Stomach smooth muscle (tissue), 2 donors: ENCODE results near the gene LDLRAD3.

ENCODE experiments used
- H3K27ac ChIP-seq: one replicate; pipeline ENCODE4 v1.7.0; 2013; ENCODE audit warnings: mild to moderate bottlenecking, low read length, inconsistent platforms
- H3K27me3 ChIP-seq, 2 donors: one replicate each; pipeline ENCODE4 v1.7.0; 2013; ENCODE audit warnings: low read length in 2 of 2; ENCODE audit not compliant: insufficient read depth in 2 of 2, control insufficient read depth in 1 of 2
- H3K36me3 ChIP-seq, 2 donors: one replicate each; pipeline ENCODE4 v1.7.0; 2013; ENCODE audit warnings: low read length in 2 of 2; ENCODE audit not compliant: control insufficient read depth in 2 of 2, insufficient read depth in 2 of 2
- H3K4me1 ChIP-seq: one replicate; pipeline ENCODE4 v1.7.0; 2013; ENCODE audit warnings: low read length; ENCODE audit not compliant: control insufficient read depth, insufficient read depth
- H3K4me3 ChIP-seq, 2 donors: one replicate each; pipeline ENCODE4 v1.7.0; 2013; ENCODE audit warnings: low read length in 2 of 2
- H3K9ac ChIP-seq, 2 donors: one replicate each; pipeline ENCODE4 v1.7.0; 2013; ENCODE audit warnings: low read length in 2 of 2, mild to moderate bottlenecking in 1 of 2
- H3K9me3 ChIP-seq, 2 donors: one replicate each; pipeline ENCODE4 v1.7.0; 2013; ENCODE audit warnings: low read length in 2 of 2; ENCODE audit not compliant: control insufficient read depth in 2 of 2
- donor health status: healthy.
- donor health status: Pancreatic carcinoma.

LDLRAD3 gene

GRCh38 chr11:36153551-36153950 is 209.7 kb downstream of the LDLRAD3 start:
- no peaks in the 10 kb centered on the region for H3K9me3 ChIP-seq
- H3K36me3 ChIP-seq, result no peaks in the 10 kb centered on the region
- H3K27ac ChIP-seq, result no peak overlapping the region
- no peak overlapping the region for H3K4me3 ChIP-seq
- no peak overlapping the region for H3K9ac ChIP-seq
- H3K27me3 ChIP-seq, result no peaks in the 10 kb centered on the region
- H3K4me1 ChIP-seq, result peaks cover 15% of the 10 kb centered on the region

GRCh38 chr11:36155124-36155561 is 211.3 kb downstream of the LDLRAD3 start:
- H3K36me3 ChIP-seq, result no peaks in the 10 kb centered on the region
- H3K9me3 ChIP-seq, result no peaks in the 10 kb centered on the region
- no peak overlapping the region for H3K4me3 ChIP-seq
- H3K9ac ChIP-seq, result no peak overlapping the region
- peaks cover 11% of the 10 kb centered on the region for H3K4me1 ChIP-seq
- H3K27me3 ChIP-seq, result no peaks in the 10 kb centered on the region
- H3K27ac ChIP-seq, result no peak overlapping the region

- Histone ChIP-seq H3K4me1 (peaks cover 11% of the 10 kb centered on the region), H3K27me3 (no peaks in the 10 kb centered on the region), H3K4me3 (no peak overlapping the region), H3K9me3 (no peaks in the 10 kb centered on the region), H3K36me3 (no peaks in the 10 kb centered on the region), H3K27ac (no peak overlapping the region), H3K9ac (no peak overlapping the region)
Observed at GRCh38 chr11:36155770-36156160, 211.9 kb downstream of the LDLRAD3 start.

- Histone ChIP-seq H3K9me3 (no peaks in the 10 kb centered on the region), H3K27me3 (no peaks in the 10 kb centered on the region), H3K9ac (no peak overlapping the region), H3K4me1 (peaks cover 11% of the 10 kb centered on the region), H3K4me3 (no peak overlapping the region), H3K27ac (no peak overlapping the region), H3K36me3 (no peaks in the 10 kb centered on the region)
Observed at GRCh38 chr11:36156161-36156816, 212.4 kb downstream of the LDLRAD3 start.

- no peaks in the 10 kb centered on the region for H3K9me3 ChIP-seq
- no peak overlapping the region for H3K27ac ChIP-seq
- H3K9ac ChIP-seq, result no peak overlapping the region
- H3K4me3 ChIP-seq, result no peak overlapping the region
- H3K36me3 ChIP-seq, result no peaks in the 10 kb centered on the region
- peaks cover 11% of the 10 kb centered on the region for H3K4me1 ChIP-seq
- H3K27me3 ChIP-seq, result no peaks in the 10 kb centered on the region
Observed at GRCh38 chr11:36156817-36157519, 213.1 kb downstream of the LDLRAD3 start.

- Histone ChIP-seq H3K4me3 (no peak overlapping the region), H3K9ac (no peak overlapping the region), H3K36me3 (no peaks in the 10 kb centered on the region), H3K9me3 (no peaks in the 10 kb centered on the region), H3K27me3 (no peaks in the 10 kb centered on the region), H3K4me1 (peaks cover 24% of the 10 kb centered on the region), H3K27ac (no peak overlapping the region)
Observed at GRCh38 chr11:36160091-36160490, 216.2 kb downstream of the LDLRAD3 start.

GRCh38 chr11:36161572-36161971 is 217.7 kb downstream of the LDLRAD3 start:
- H3K27ac ChIP-seq, result no peak overlapping the region
- peaks cover 19% of the 10 kb centered on the region for H3K4me1 ChIP-seq

GRCh38 chr11:36162006-36162882 is 218.4 kb downstream of the LDLRAD3 start:
- no peaks in the 10 kb centered on the region for H3K36me3 ChIP-seq
- no peak overlapping the region for H3K4me3 ChIP-seq
- H3K9ac ChIP-seq, result no peak overlapping the region
- H3K4me1 ChIP-seq, result peaks cover 15% of the 10 kb centered on the region
- H3K9me3 ChIP-seq, result no peaks in the 10 kb centered on the region
- H3K27me3 ChIP-seq, result no peaks in the 10 kb centered on the region
- H3K27ac ChIP-seq, result no peak overlapping the region

More at GRCh38 chr11:36161572-36161971, 217.7 kb downstream of the LDLRAD3 start:
- no peak overlapping the region for H3K9ac ChIP-seq
- no peaks in the 10 kb centered on the region for H3K36me3 ChIP-seq
- no peaks in the 10 kb centered on the region for H3K27me3 ChIP-seq
- no peaks in the 10 kb centered on the region for H3K9me3 ChIP-seq
- H3K4me3 ChIP-seq, result no peak overlapping the region

- Histone ChIP-seq H3K9ac (no peak overlapping the region), H3K9me3 (no peaks in the 10 kb centered on the region)
Observed at GRCh38 chr11:36162883-36163434, 219.1 kb downstream of the LDLRAD3 start.

GRCh38 chr11:36164506-36165250 is 220.8 kb downstream of the LDLRAD3 start:
- H3K36me3 ChIP-seq, result no peaks in the 10 kb centered on the region
- H3K9ac ChIP-seq, result no peak overlapping the region
- H3K27me3 ChIP-seq, result no peaks in the 10 kb centered on the region
- peaks cover 13% of the 10 kb centered on the region for H3K4me1 ChIP-seq
- no peaks in the 10 kb centered on the region for H3K9me3 ChIP-seq
- H3K4me3 ChIP-seq, result no peak overlapping the region
- H3K27ac ChIP-seq, result no peak overlapping the region

More at GRCh38 chr11:36162883-36163434, 219.1 kb downstream of the LDLRAD3 start:
- Histone ChIP-seq H3K4me1 (peaks cover 13% of the 10 kb centered on the region), H3K36me3 (no peaks in the 10 kb centered on the region), H3K27ac (no peak overlapping the region), H3K4me3 (no peak overlapping the region), H3K27me3 (no peaks in the 10 kb centered on the region)
